ENCODE measurements around the gene ATRIP.

GRCh38 chr3:48427630-48427962 is 18.9 kb upstream of the ATRIP start:
- TF ChIP-seq POLR2AphosphoS5 (IDR thresholded peaks at IDR 0.05) (no peak), CTCF (IDR thresholded peaks at IDR 0.05) (no peak), EP300 (IDR thresholded peaks at IDR 0.05) (no peak)

Measured in upper lobe of left lung (tissue), 4 donors.